ENCODE data around the gene SCAPER.
"Not testable (repeated sequence)": the region's sequence is repeated elsewhere in the genome, so short reads cannot be mapped to it uniquely, and the experiment has no call there.

The SCAPER gene

DNA sequence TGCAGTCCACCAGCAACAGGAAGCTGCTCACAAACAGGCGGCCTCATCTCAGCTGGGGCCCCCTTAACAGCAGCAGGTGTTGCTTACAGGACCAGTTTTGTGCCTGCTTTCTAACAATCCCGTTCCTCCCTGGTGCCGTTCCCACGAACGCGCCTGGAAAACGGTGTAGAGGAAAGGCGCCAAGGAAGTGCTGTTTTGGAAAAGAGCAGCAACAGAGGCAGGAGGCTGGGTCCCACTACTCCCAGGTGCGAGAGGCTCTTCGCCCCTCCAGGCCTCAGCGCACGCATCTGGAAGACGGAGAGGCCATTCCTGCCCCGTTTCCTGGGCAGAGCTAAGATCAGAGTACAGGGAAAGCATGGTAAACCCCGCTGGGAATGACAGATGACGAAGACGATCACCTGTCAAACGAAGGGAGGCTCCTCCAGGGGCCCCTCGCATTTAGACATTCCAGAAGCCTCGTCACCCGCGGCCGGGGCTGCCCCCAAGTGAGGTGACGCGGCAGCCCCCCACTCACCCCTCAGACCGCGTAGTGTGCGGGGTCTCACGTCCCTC lies 603 bp downstream of the SCAPER start:
- peak; percentile 17 for DNase-seq

- DNase-seq = peak; percentile 40
Observed at GRCh38 chr15:76903251-76903681, 1.9 kb downstream of the SCAPER start.

DNA sequence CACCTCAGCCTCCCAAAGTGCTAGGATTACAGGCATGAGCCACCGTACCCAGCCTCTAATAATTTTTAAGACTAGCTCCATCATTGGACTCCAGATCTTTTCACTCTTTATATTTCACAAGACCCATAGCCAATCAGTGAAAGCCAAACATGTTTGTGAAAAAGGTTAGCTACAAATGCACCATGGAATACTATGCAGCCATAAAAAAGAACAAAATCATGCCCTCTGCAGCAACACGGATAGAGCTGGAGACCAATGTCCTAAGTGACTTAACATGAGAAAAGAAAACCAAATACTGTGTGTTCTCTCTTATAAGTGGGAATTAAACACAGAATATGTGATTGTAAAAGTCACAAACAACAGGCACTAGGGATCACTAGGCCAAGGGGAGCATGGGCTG lies 3.2 kb downstream of the SCAPER start:
- no peak for DNase-seq

DNA sequence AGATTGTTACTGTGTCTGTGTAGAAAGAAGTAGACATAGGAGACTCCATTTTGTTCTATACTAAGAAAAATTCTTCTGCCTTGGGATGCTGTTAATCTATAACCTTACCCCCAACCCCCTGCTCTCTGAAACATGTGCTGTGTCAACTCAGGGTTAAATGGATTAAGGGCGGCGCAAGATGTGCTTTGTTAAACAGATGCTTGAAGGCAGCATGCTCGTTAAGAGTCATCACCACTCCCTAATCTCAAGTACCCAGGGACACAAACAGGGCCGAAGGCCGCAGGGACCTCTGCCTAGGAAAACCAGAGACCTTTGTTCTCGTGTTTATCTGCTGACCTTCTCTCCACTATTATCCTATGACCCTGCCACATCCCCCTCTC lies 5.2 kb downstream of the SCAPER start:
- DNase-seq = not testable (repeated sequence)

- DNase-seq = not testable (repeated sequence)
Observed at GRCh38 chr15:76899176-76899930, 5.8 kb downstream of the SCAPER start.

DNA sequence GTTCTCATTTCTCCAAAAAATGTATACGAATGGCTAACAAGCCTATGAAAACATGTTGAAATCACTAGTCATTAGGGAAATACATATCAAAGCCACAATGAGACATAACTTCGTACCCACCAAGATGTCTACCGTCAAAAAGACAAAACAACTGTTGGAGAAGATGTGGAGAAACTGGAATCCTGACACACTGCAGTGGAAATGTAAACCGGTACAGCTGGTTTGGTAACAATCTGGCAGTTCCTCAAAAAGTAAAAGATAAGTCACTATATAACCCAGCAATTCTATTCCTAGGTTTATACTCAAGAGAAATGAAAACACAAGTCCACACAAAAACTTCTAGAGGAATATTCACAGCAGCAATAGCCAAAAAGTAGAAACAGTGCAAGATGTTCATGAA lies 7.0 kb downstream of the SCAPER start:
- no peak for DNase-seq

DNA sequence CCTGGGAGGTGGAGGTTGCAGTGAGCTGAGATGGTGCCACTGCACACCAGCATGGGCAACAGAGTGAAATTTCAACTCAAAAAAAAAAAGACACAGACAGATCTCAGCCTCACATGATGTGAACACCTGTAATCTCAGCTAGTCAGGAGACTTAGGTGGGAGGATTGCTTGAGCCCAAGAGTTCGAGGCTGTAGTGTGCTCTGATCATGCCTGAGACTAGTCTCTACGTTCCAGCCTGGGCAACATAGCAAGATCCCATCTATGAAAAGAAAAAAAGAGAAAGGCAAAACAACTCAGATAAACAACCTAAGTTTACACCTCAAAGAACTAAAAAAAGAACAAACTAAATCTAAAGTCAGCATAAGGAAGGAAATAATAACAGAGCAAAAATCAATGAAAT lies 11.0 kb downstream of the SCAPER start:
- DNase-seq = no peak

DNA sequence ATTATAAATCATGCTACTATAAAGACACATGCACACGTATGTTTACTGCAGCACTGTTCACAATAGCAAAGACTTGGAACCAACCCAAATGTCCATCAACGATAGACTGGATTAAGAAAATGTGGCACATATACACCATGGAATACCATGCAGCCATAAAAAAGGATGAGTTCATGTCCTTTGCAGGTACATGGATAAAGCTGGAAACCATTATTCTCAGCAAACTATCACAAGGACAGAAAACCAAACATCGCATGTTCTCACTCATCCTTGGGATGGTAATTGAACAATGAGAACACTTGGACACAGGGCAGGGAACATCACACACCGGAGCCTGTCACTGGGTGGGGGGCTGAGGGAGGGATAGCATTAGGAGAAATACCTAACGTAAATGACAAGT lies 12.3 kb downstream of the SCAPER start:
- not testable (repeated sequence) for DNase-seq

- not testable (repeated sequence) for DNase-seq
Observed at GRCh38 chr15:76887280-76888141, 17.6 kb downstream of the SCAPER start.

GRCh38 chr15:76885212-76885611 lies 19.9 kb downstream of the SCAPER start:
- no peak for DNase-seq

GRCh38 chr15:76875911-76876310 lies 29.2 kb downstream of the SCAPER start:
- DNase-seq = no peak

GRCh38 chr15:76873066-76873465 lies 32.1 kb downstream of the SCAPER start:
- DNase-seq = not testable (repeated sequence)

GRCh38 chr15:76871930-76872329 lies 33.2 kb downstream of the SCAPER start:
- no peak for DNase-seq

GRCh38 chr15:76868740-76869139 lies 36.4 kb downstream of the SCAPER start:
- no peak for DNase-seq

DNA sequence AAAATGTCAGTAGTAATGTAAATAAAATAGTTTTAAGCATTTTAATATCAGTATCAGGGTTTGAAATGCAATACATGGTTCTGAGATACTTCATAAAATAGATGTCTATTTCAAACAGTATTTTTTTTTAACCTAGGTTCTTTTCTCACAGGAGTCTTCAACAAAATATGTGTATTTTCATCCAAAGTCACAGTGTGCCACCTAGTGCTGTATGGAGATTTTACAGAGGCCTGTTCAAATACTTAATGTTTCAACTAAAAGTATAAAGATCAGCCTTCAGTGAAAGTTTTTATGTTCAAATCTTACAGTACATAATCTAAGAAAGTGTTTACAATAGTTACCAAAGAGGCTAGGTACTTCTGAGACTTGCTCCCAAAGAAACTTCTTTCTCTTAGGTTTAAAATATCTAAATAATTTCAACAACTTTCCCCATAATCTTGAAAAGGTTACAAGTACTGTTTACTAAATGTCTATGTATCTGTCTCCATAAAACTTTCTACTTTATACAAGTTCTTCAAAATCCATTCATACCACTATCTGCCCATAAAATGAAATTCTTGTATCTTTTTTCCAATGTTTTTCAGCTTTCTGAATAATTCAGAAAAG lies 38.3 kb downstream of the SCAPER start:
- peak; percentile 40 for DNase-seq

GRCh38 chr15:76866008-76866407 lies 39.1 kb downstream of the SCAPER start:
- no peak for DNase-seq

- no peak for DNase-seq
Observed at GRCh38 chr15:76865548-76865991, 39.6 kb downstream of the SCAPER start.

- DNase-seq = no peak
Observed at GRCh38 chr15:76864586-76864985, 40.6 kb downstream of the SCAPER start.

DNA sequence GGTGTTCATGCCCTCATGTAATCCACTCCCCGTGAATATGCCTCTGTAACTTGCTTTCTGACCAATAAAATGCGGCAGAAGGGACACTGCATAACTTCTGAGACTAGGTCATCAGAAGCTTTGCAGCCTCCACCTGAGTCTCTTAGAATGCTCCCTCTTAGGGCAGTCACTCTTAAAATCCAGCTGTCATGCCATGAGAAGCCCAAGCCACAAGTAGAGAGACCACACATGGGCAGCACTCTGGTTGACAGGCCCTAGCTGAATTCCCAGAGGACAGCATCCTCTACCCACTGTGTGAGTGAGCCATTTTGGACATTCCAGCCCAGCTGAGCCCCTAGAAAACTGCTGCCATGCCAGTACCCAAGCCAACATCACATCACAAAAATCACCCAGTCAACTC lies 41.4 kb downstream of the SCAPER start:
- no peak for DNase-seq

DNA sequence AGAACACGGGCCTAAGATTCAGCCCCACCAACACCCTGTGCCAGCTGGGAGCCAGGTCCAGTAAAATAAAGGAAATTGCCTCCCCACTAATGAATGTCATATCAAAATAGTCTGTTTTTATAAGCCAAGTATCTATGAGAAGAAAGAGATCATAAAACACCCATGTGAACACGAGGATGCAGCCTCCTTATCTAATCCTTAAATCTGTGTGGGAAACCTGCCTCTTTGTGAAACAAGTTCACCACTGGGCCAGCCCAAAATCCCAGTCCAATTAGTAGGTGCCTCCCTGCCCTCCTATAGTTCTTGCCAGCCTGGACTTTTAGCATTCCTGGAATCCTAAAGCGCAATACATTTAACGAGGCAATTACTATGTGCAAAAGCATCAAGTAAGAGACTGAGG lies 42.0 kb downstream of the SCAPER start:
- no peak for DNase-seq

DNA sequence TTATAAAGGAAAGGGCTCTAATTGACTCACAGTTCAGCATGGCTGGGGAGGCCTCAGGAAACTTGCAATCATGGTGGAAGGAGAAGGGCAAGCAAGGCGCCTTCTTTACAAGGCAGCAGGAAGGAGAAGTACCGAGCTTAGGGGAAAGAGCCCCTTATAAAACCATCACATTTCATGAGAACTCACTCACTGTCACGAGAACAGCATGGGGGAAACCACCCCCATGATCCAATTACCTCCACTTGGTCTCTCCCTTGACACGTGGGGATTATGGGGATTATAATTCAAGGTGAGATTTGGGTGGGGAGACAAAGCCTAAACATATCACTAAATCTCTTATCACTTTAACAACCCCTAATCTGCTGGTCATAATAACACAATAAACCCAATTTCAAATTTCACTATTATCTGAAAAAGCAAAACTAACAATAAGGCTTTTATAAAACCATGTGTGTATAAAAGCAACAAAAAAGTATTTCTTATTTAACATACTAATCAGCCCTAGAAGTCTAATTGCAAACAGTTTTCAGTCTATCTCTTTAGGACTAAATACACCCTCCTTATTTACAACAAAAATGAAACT lies 43.2 kb downstream of the SCAPER start:
- no peak for DNase-seq

- no peak for DNase-seq
Observed at GRCh38 chr15:76860201-76860600, 44.9 kb downstream of the SCAPER start.

DNA sequence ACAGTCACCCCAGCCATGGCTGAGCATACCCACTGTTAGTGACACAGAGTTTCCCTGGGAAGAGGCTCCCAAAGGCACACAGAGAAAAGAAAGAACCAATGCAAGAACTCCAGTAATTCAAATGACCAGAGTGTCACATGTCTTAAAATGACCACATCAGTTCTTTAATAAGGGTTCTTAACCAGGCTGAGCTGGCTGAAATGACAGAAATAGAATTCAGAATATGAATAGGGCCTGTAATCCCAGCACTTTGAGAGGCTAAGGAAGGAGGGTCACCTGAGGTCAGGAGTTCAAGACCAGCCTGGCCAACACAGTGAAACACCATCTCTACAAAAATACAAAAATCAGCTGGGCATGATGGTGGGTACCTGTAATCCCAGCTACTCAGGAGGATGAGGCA lies 54.8 kb downstream of the SCAPER start:
- DNase-seq = not testable (repeated sequence)
